Skin of body (tissue), 2 donors: ENCODE results near the gene TENT4A. TPM values are rescaled to one million over a fixed set of nuclear protein-coding genes. Genes with fewer than 3 reads are reported as not detected.

Source experiments
- DNase-seq: peaks from one replicate; lab custom pipeline; 2025; lab: John Stamatoyannopoulos, UW
- total RNA-seq: library from RNA; depleted of rRNA; stranded (reverse); fragments of >200 nt; gene quantifications from one replicate; pipeline ENCODE4 v1.2.3, GENCODE V29; 2014

TENT4A gene
- total RNA-seq, 1 donor from 2014 or later = 25.1 TPM

- no peak for DNase-seq
These were observed 37.1 kb downstream of the TENT4A start for GRCh38 chr5:6750142-6750840.

- DNase-seq = no peak
These were observed 37.9 kb downstream of the TENT4A start for GRCh38 chr5:6750951-6751685.

- no peak for DNase-seq
These were observed 39.0 kb downstream of the TENT4A start for GRCh38 chr5:6752236-6752635.

- DNase-seq = no peak
These were observed 39.5 kb downstream of the TENT4A start for GRCh38 chr5:6752782-6753181.

- DNase-seq = no peak
These were observed 40.6 kb downstream of the TENT4A start for GRCh38 chr5:6753851-6754250.

GRCh38 chr5:6754766-6755165 lies 41.5 kb downstream of the TENT4A start:
- DNase-seq = no peak

- no peak for DNase-seq
These were observed 42.3 kb downstream of the TENT4A start for GRCh38 chr5:6755519-6755918.

GRCh38 chr5:6755941-6756340 lies 42.7 kb downstream of the TENT4A start:
- no peak for DNase-seq

- no peak for DNase-seq
These were observed 44.3 kb downstream of the TENT4A start for GRCh38 chr5:6757414-6757969.

- no peak for DNase-seq
These were observed 45.0 kb downstream of the TENT4A start for GRCh38 chr5:6758236-6758635.

- no peak for DNase-seq
These were observed 45.5 kb downstream of the TENT4A start for GRCh38 chr5:6758706-6759105.

- DNase-seq = no peak
These were observed 46.2 kb downstream of the TENT4A start for GRCh38 chr5:6759401-6759800.

GRCh38 chr5:6759983-6760382 lies 46.8 kb downstream of the TENT4A start:
- DNase-seq = no peak

GRCh38 chr5:6760686-6761085 lies 47.5 kb downstream of the TENT4A start:
- DNase-seq = no peak

- no peak for DNase-seq
These were observed 48.1 kb downstream of the TENT4A start for GRCh38 chr5:6761333-6761732.

- DNase-seq = no peak
These were observed 48.9 kb downstream of the TENT4A start for GRCh38 chr5:6762116-6762515.

GRCh38 chr5:6762697-6763096 lies 49.5 kb downstream of the TENT4A start:
- DNase-seq = no peak

- no peak for DNase-seq
These were observed 50.0 kb downstream of the TENT4A start for GRCh38 chr5:6763191-6763590.

- DNase-seq = no peak
These were observed 52.6 kb downstream of the TENT4A start for GRCh38 chr5:6765612-6766525.

GRCh38 chr5:6766604-6767093 lies 53.4 kb downstream of the TENT4A start:
- DNase-seq = no peak

- no peak for DNase-seq
These were observed 54.3 kb downstream of the TENT4A start for GRCh38 chr5:6767481-6768063.
